H1 (cell line): ENCODE measurements around the gene RBM45. TPM values are rescaled to one million over a fixed set of nuclear protein-coding genes. Genes with fewer than 3 reads are reported as not detected.

Source experiments
- POU5F1 ChIP-seq: IDR thresholded peaks from 2 replicates; pipeline ENCODE4 v1.6.1; 2011; ENCODE audit warnings: low read depth, mild to moderate bottlenecking, low read length, moderate library complexity
- polyA plus RNA-seq, 7 experiments: library from polyadenylated mRNA; depleted of rRNA in 3 of 7; stranded (reverse) in 5 of 7; unstranded in 2 of 7; fragments of >200 nt in 5 of 7; fragments of 200-250 nt in 2 of 7; gene quantifications; 1 replicate in 5 of 7; 2 replicates in 1 of 7; 4 replicates in 1 of 7; pipeline versions ENCODE4 v1.2.1 to v1.2.3, GENCODE V29; 2011 to 2013; ENCODE audit warnings: missing spikeins in 2 of 7, mixed read lengths in 2 of 7
- total RNA-seq: library from RNA; stranded (reverse); fragmentation: NEBNext Ultra II Directional; extraction: Animal tissue kit (Norgen Biotek cat#: 25700); gene quantifications from 2 replicates; pipeline ENCODE4 v1.2.1, GENCODE V29; 2021

RBM45 gene
- total and polyA plus RNA-seq, 2 of the 8 experiments (the other 6 are each of a cell fraction or from before 2014, with no cell fraction given): 4.7 to 10.4 TPM

DNA sequence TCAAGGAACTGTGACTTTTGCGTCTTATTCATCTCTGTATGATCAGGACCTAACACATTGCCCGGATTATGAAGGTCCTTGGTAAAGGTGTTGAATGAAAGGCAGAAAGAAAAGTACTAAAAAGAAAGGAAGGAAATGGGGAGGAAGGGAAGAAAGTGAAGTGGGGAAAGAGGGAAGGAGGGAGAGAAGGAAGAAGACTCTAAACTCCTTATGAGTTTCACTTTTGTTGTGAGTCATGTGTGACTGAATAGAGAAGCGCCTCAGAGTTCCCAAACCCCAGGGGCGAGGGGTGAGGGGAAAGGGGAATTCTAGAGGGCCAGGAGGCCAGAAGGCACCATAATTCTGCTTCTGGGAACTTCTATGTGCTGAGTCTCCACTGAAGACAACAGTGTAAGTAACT, 51.2 kb downstream of the RBM45 start (continued):
- no peak for TF ChIP-seq POU5F1
